ENCODE data around the gene RNF43. TPM values are rescaled to one million over a fixed set of nuclear protein-coding genes. Genes with fewer than 3 reads are reported as not detected.

Gene RNF43
- total RNA-seq, 4 donors from 2014 or later = 6.4 to 13.8 (median 8.1) TPM

- peak overlapping the region; percentile 41 to 60 (median 48) for H3K4me3 ChIP-seq
- 42 to 55% methylated on average over 3 of the region's 3 CpGs for WGBS, 2 donors
- peak overlapping the region in 3 of 4 donors; percentile 78 to 87 (median 83) for H3K27ac ChIP-seq
- intact Hi-C loops (cut with DNase I) = no loop called here
- no peaks in the 10 kb centered on the region for H3K9me3 ChIP-seq
- no peak for TF ChIP-seq POLR2A (IDR thresholded peaks at IDR 0.05)
- TF ChIP-seq, protein P1, sequence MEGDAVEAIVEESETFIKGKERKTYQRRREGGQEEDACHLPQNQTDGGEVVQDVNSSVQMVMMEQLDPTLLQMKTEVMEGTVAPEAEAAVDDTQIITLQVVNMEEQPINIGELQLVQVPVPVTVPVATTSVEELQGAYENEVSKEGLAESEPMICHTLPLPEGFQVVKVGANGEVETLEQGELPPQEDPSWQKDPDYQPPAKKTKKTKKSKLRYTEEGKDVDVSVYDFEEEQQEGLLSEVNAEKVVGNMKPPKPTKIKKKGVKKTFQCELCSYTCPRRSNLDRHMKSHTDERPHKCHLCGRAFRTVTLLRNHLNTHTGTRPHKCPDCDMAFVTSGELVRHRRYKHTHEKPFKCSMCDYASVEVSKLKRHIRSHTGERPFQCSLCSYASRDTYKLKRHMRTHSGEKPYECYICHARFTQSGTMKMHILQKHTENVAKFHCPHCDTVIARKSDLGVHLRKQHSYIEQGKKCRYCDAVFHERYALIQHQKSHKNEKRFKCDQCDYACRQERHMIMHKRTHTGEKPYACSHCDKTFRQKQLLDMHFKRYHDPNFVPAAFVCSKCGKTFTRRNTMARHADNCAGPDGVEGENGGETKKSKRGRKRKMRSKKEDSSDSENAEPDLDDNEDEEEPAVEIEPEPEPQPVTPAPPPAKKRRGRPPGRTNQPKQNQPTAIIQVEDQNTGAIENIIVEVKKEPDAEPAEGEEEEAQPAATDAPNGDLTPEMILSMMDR (IDR thresholded peaks at IDR 0.05) = no peak
- no peak for DNase-seq
- H3K27me3 ChIP-seq = no peaks in the 10 kb centered on the region
- peaks cover 0 to 53% (median 2%) of the 10 kb centered on the region in 3 donors for H3K4me1 ChIP-seq
- no peaks in the 10 kb centered on the region for H3K36me3 ChIP-seq
Measured at GRCh38 chr17:58414596-58414997, 2.7 kb downstream of the RNF43 start.

DNA sequence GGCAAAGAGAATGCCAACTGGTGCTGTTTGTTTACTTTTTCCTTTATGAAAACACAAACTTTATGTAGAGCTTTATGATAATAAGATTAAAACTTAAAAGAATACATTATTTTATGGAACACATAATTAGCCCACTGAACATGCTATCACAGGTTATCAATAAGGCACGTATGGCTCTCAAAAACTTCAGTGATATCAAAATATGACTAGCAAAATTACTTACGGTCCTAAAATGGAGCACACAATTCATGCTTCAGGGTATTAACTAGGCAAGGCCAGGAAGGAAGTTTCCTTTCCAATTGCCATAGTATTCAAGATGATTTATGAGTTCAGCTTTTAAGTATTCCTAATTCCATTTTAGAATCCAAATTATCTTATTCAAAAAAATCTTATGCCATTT lies 3.6 kb downstream of the RNF43 start:
- intact Hi-C loops (cut with DNase I) = no loop called here
- no peak for DNase-seq
- H3K36me3 ChIP-seq = no peaks in the 10 kb centered on the region
- WGBS, 2 donors = 36 to 40% methylated on average over 2 of the region's 2 CpGs
- TF ChIP-seq, protein P1 (IDR thresholded peaks at IDR 0.05) = no peak
- TF ChIP-seq POLR2A (IDR thresholded peaks at IDR 0.05) = no peak
- H3K4me3 ChIP-seq = peak overlapping the region; percentile 6 to 60 (median 48)
- H3K4me1 ChIP-seq = peaks cover 0 to 61% (median 4%) of the 10 kb centered on the region in 3 donors
- no peaks in the 10 kb centered on the region for H3K27me3 ChIP-seq
- H3K9me3 ChIP-seq = no peaks in the 10 kb centered on the region
- H3K27ac ChIP-seq = peak overlapping the region in 3 of 4 donors; percentile 78 to 87 (median 83)

GRCh38 chr17:58412961-58413586 lies 4.3 kb downstream of the RNF43 start:
- no peaks in the 10 kb centered on the region for H3K27me3 ChIP-seq
- WGBS, 2 donors = 33 to 42% methylated on average over 3 of the region's 3 CpGs
- peak overlapping the region in 3 of 4 donors; percentile 78 to 87 (median 83) for H3K27ac ChIP-seq
- H3K36me3 ChIP-seq = no peaks in the 10 kb centered on the region
- H3K9me3 ChIP-seq = no peaks in the 10 kb centered on the region
- peaks cover 0 to 66% (median 4%) of the 10 kb centered on the region in 3 donors for H3K4me1 ChIP-seq
- no peak for TF ChIP-seq POLR2A (IDR thresholded peaks at IDR 0.05)
- TF ChIP-seq, protein P1 (IDR thresholded peaks at IDR 0.05) = no peak
- H3K4me3 ChIP-seq = peak overlapping the region; percentile 6 to 60 (median 48)
- intact Hi-C loops (cut with DNase I) = no loop called here
- DNase-seq = no peak

DNA sequence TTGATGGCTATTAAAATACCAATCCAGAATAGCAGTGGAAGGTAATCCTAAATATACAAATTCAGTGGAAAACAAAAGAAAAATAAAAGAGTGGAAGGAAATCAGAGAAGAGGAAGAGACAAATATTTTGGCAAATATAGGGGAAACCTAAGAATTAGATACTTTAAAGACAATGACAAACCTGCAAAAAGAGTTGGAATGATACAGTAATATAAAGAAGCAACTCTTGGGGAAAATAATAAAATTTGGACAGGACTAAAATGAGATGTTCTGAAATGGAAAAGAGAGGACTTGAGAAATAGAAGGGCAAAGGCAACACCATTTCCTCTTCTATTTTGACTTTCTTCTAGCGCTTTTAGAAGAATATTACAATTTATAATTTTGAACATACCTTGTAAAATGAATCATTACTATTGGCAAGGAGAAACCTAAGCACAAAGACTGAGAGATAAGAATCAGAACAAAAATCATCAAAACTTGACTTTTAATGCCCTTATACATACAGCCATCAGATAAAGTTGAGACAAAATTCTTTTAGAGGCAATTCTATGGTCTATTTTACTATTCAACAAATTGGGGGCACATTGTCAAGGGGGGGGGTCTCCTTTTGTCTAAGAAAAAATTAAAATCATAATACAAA lies 5.2 kb downstream of the RNF43 start:
- H3K27me3 ChIP-seq = no peaks in the 10 kb centered on the region
- WGBS, 2 donors = 54 to 56% methylated on average over 1 of the region's 1 CpG
- DNase-seq = no peak
- peaks cover 0 to 64% (median 4%) of the 10 kb centered on the region in 3 donors for H3K4me1 ChIP-seq
- TF ChIP-seq, protein P1 (IDR thresholded peaks at IDR 0.05) = no peak
- no peak for TF ChIP-seq POLR2A (IDR thresholded peaks at IDR 0.05)
- H3K4me3 ChIP-seq = peak overlapping the region in 1 of 4 donors; percentile 49
- peak overlapping the region in 3 of 4 donors; percentile 78 to 87 (median 83) for H3K27ac ChIP-seq
- H3K36me3 ChIP-seq = no peaks in the 10 kb centered on the region
- intact Hi-C loops (cut with DNase I) = no loop called here
- H3K9me3 ChIP-seq = no peaks in the 10 kb centered on the region

- TF ChIP-seq, protein P1 (IDR thresholded peaks at IDR 0.05) = no peak
- no peak for TF ChIP-seq POLR2A (IDR thresholded peaks at IDR 0.05)
- Histone ChIP-seq H3K36me3 (no peaks in the 10 kb centered on the region), H3K4me3 (no peak overlapping the region), H3K9me3 (no peaks in the 10 kb centered on the region), H3K27me3 (no peaks in the 10 kb centered on the region), H3K27ac (peak overlapping the region; percentile 7 to 87 (median 62)), H3K4me1 (peaks cover 0 to 66% (median 4%) of the 10 kb centered on the region in 3 donors)
- no peak for DNase-seq
- 21 to 45% methylated on average over 1 of the region's 1 CpG for WGBS, 2 donors
- intact Hi-C loops (cut with DNase I) = no loop called here
Measured at GRCh38 chr17:58411408-58411894, 5.9 kb downstream of the RNF43 start.
